Measurements from ENCODE around the gene SARS2. TPM values are rescaled to one million over a fixed set of nuclear protein-coding genes. Genes with fewer than 3 reads are reported as not detected.
"Not testable (repeated sequence)": the region's sequence is repeated elsewhere in the genome, so short reads cannot be mapped to it uniquely, and the experiment has no call there.

SARS2 gene
- total RNA-seq, 2 donors from 2014 or later, result 27.2 to 37.2 TPM

GRCh38 chr19:38892841-38893240 lies 37.7 kb downstream of the SARS2 start:
- Histone ChIP-seq H3K9ac (ENCODE audit: low read depth in 2 of 2, low read length in 2 of 2) (no peak overlapping the region), H3K27ac (no peak overlapping the region), H3K4me3 (no peak overlapping the region), H3K27me3 (no peaks in the 10 kb centered on the region), H3K4me1 (no peaks in the 10 kb centered on the region), H3K36me3 (no peaks in the 10 kb centered on the region), H3K9me3 (no peaks in the 10 kb centered on the region)
- intact Hi-C loops (cut with DNase I), result no loop called here
- no peak for TF ChIP-seq CTCF (IDR thresholded peaks at IDR 0.05)
- no peak for DNase-seq

- Histone ChIP-seq H3K27me3 (no peaks in the 10 kb centered on the region), H3K4me3 (no peak overlapping the region), H3K4me1 (no peaks in the 10 kb centered on the region), H3K36me3 (no peaks in the 10 kb centered on the region), H3K27ac (no peak overlapping the region), H3K9ac (ENCODE audit: low read depth in 2 of 2, low read length in 2 of 2) (no peak overlapping the region), H3K9me3 (no peaks in the 10 kb centered on the region)
- no peak for DNase-seq
- intact Hi-C loops (cut with DNase I), result no loop called here
- no peak for TF ChIP-seq CTCF (IDR thresholded peaks at IDR 0.05)
These were observed 38.8 kb downstream of the SARS2 start for GRCh38 chr19:38891771-38892170.

GRCh38 chr19:38890686-38891085 lies 39.9 kb downstream of the SARS2 start:
- Histone ChIP-seq H3K9ac (ENCODE audit: low read depth in 2 of 2, low read length in 2 of 2) (no peak overlapping the region), H3K36me3 (no peaks in the 10 kb centered on the region), H3K27ac (no peak overlapping the region), H3K4me1 (no peaks in the 10 kb centered on the region), H3K4me3 (no peak overlapping the region), H3K27me3 (no peaks in the 10 kb centered on the region), H3K9me3 (no peaks in the 10 kb centered on the region)
- DNase-seq, result no peak
- TF ChIP-seq CTCF (IDR thresholded peaks at IDR 0.05), result no peak
- intact Hi-C loops (cut with DNase I), result no loop called here

GRCh38 chr19:38889803-38890202 lies 40.8 kb downstream of the SARS2 start:
- H3K27me3 ChIP-seq, result no peaks in the 10 kb centered on the region
- intact Hi-C loops (cut with DNase I), result no loop called here
- H3K36me3 ChIP-seq, result no peaks in the 10 kb centered on the region
- H3K9me3 ChIP-seq, result no peaks in the 10 kb centered on the region
- no peaks in the 10 kb centered on the region for H3K4me1 ChIP-seq
- no peak for TF ChIP-seq CTCF (IDR thresholded peaks at IDR 0.05)
- no peak overlapping the region for H3K9ac ChIP-seq (ENCODE audit: low read depth in 2 of 2, low read length in 2 of 2)
- DNase-seq, result no peak
- H3K4me3 ChIP-seq, result no peak overlapping the region
- no peak overlapping the region for H3K27ac ChIP-seq

- DNase-seq, result no peak
- Histone ChIP-seq H3K27me3 (no peaks in the 10 kb centered on the region), H3K4me1 (no peaks in the 10 kb centered on the region), H3K27ac (no peak overlapping the region), H3K9ac (ENCODE audit: low read depth in 2 of 2, low read length in 2 of 2) (no peak overlapping the region), H3K4me3 (no peak overlapping the region), H3K9me3 (no peaks in the 10 kb centered on the region), H3K36me3 (no peaks in the 10 kb centered on the region)
- no peak for TF ChIP-seq CTCF (IDR thresholded peaks at IDR 0.05)
- intact Hi-C loops (cut with DNase I), result no loop called here
These were observed 41.7 kb downstream of the SARS2 start for GRCh38 chr19:38888876-38889275.

- H3K4me3 ChIP-seq; intact Hi-C loops (cut with DNase I); H3K9ac ChIP-seq (ENCODE audit: low read depth in 2 of 2, low read length in 2 of 2); H3K27ac ChIP-seq; H3K9me3 ChIP-seq; H3K27me3 ChIP-seq; DNase-seq; H3K36me3 ChIP-seq; H3K4me1 ChIP-seq: not testable (repeated sequence)
These were observed 45.9 kb downstream of the SARS2 start for GRCh38 chr19:38884691-38885090.

Measured in colonic mucosa (tissue), 4 donors.